ENCODE results near the gene MAGEA4. TPM values are rescaled to one million over a fixed set of nuclear protein-coding genes. Genes with fewer than 3 reads are reported as not detected.

Gene MAGEA4
- total and polyA plus RNA-seq, 10 of the 15 experiments (the other 5 are each of a cell fraction or from before 2014, with no cell fraction given): not detected

- H3K36me3 ChIP-seq (ENCODE audit: control insufficient read depth in 2 of 2, insufficient read depth in 2 of 2, low read length in 1 of 2): no peaks in the 10 kb centered on the region
- H3K9ac ChIP-seq (ENCODE audit: control insufficient read depth, insufficient read depth, low read length): no peak overlapping the region
- H3K27ac ChIP-seq (ENCODE audit: control insufficient read depth, insufficient read depth): no peak overlapping the region
- no peaks in the 10 kb centered on the region for H3K9me3 ChIP-seq (replicated peaks; ENCODE audit: control insufficient read depth, insufficient read depth, low read length)
- ChIA-PET POLR2A (no interaction called here), SMC1A (ENCODE audit: uncharacterized antibody, unreplicated experiment) (no interaction called here), CTCF (no interaction called here), RAD21 (ENCODE audit: unreplicated experiment) (no interaction called here)
- no peaks in the 10 kb centered on the region for H3K79me2 ChIP-seq (ENCODE audit: control insufficient read depth, insufficient read depth, low read length)
- H3K4me1 ChIP-seq (ENCODE audit: control insufficient read depth, insufficient read depth, low read length): no peaks in the 10 kb centered on the region
- FAIRE-seq (no peak), DNase-seq (ENCODE audit: low read depth, low spot score) (no peak), ATAC-seq (no peak)
- WGBS (ENCODE audit: insufficient coverage, insufficient replicate concordance, low lambda C conversion rate, missing lambda C conversion rate): 21% methylated on average over 1 of the region's 1 CpG
- BruUV-seq (replicated peaks): no TSS peak
- H3K4me3 ChIP-seq: no peak overlapping the region
- no peaks in the 10 kb centered on the region for H4K20me1 ChIP-seq (ENCODE audit: control insufficient read depth, insufficient read depth)
- no peaks in the 10 kb centered on the region for H3K27me3 ChIP-seq (replicated peaks in 1 of 2; ENCODE audit: control insufficient read depth in 2 of 2, insufficient read depth in 2 of 2, low read length in 1 of 2)
- in situ Hi-C loops (cut with MboI) (no loop called here), intact Hi-C loops (cut with micrococcal nuclease; ENCODE audit: unreplicated experiment) (no loop called here)
- TF ChIP-seq RUNX3 (IDR thresholded peaks at IDR 0.05; ENCODE audit: low read length) (no peak), IRF3 (IDR thresholded peaks at IDR 0.05) (no peak), WRNIP1 (IDR thresholded peaks at IDR 0.05; ENCODE audit: borderline replicate concordance, low read depth, low read length) (no peak), TCF12 (IDR thresholded peaks at IDR 0.05; ENCODE audit: low read depth, low read length) (no peak), ZNF622 (IDR thresholded peaks at IDR 0.05) (no peak), EP300 (IDR thresholded peaks at IDR 0.05; ENCODE audit: borderline replicate concordance in 1 of 2, control insufficient read depth in 1 of 2, low read depth in 2 of 2, low read length in 2 of 2) (no peak), SREBF1 (IDR thresholded peaks at IDR 0.05; ENCODE audit: low read length) (no peak), EGR1 (IDR thresholded peaks at IDR 0.05; ENCODE audit: borderline replicate concordance in 1 of 2, low read depth in 2 of 2, low read length in 2 of 2) (no peak), REST (IDR thresholded peaks at IDR 0.05; ENCODE audit: low read depth, low read length) (no peak), NFYB (IDR thresholded peaks at IDR 0.05; ENCODE audit: insufficient read depth, low read depth, low read length) (no peak), IKZF1 (conservative IDR thresholded peaks at IDR 0.05) (no peak), ZBTB4 (CRISPR knock-in tag; IDR thresholded peaks at IDR 0.05) (no peak)
- no peak overlapping the region for H3K4me2 ChIP-seq (ENCODE audit: control insufficient read depth, insufficient read depth)
- H2AFZ ChIP-seq (ENCODE audit: control insufficient read depth, low read depth, low read length): no peak overlapping the region
These were observed 22.7 kb downstream of the MAGEA4 start for GRCh38 chrX:151935358-151935757.
